Endodermal cell (in vitro differentiated cells): Measurements from ENCODE around the gene MDM1. TPM values are rescaled to one million over a fixed set of nuclear protein-coding genes. Genes with fewer than 3 reads are reported as not detected.
A peak's percentile ranks its signal among the peaks of the same experiment; 100 is the strongest.

Experiments used
- DNase-seq: peaks from one replicate; pipeline ENCODE4 v3.0.0-alpha.2; 2017
- H3K27ac ChIP-seq: 2 replicates; pipeline ENCODE4 v1.5.1; 2013; ENCODE audit warnings: mild to moderate bottlenecking, low read depth, low read length, moderate library complexity
- H3K27me3 ChIP-seq: 2 replicates; pipeline ENCODE4 v1.6.1; 2013; ENCODE audit warnings: mild to moderate bottlenecking, low read length, moderate library complexity; ENCODE audit not compliant: insufficient read depth, control insufficient read depth, poor library complexity, severe bottlenecking
- H3K36me3 ChIP-seq: 2 replicates; pipeline ENCODE4 v1.7.0; 2013; ENCODE audit warnings: mild to moderate bottlenecking, low read length, moderate library complexity; ENCODE audit not compliant: control insufficient read depth, insufficient read depth
- H3K4me1 ChIP-seq: one replicate; pipeline ENCODE4 v1.7.0; 2013; ENCODE audit warnings: low read length; ENCODE audit not compliant: control insufficient read depth, insufficient read depth
- H3K4me3 ChIP-seq: 2 replicates; pipeline ENCODE4 v1.5.1; 2013; ENCODE audit warnings: mild to moderate bottlenecking, low read length, moderate library complexity
- H3K9ac ChIP-seq: 2 replicates; pipeline ENCODE4 v1.6.1; 2013; ENCODE audit warnings: mild to moderate bottlenecking, low read length, moderate library complexity; ENCODE audit not compliant: poor library complexity, severe bottlenecking; ENCODE audit errors: extremely low read depth
- H3K9me3 ChIP-seq: 2 replicates; pipeline ENCODE4 v1.6.1; 2013; ENCODE audit warnings: mild to moderate bottlenecking, low read length, moderate library complexity; ENCODE audit not compliant: control insufficient read depth
- H3K27ac Mint-ChIP-seq: 2 replicates; pipeline ENCODE4 v1.8.0; 2020; ENCODE audit warnings: mixed read lengths
- H3K27me3 Mint-ChIP-seq: 2 replicates; pipeline ENCODE4 v1.8.0; 2021; ENCODE audit warnings: mild to moderate bottlenecking, mixed read lengths; ENCODE audit not compliant: insufficient read depth
- H3K36me3 Mint-ChIP-seq: 2 replicates; pipeline ENCODE4 v1.8.0; 2020; ENCODE audit warnings: low read depth, mixed read lengths
- H3K4me1 Mint-ChIP-seq: 2 replicates; pipeline ENCODE4 v1.8.0; 2020; ENCODE audit warnings: mixed read lengths
- H3K4me3 Mint-ChIP-seq: 2 replicates; pipeline ENCODE4 v1.8.0; 2020; ENCODE audit warnings: mild to moderate bottlenecking, moderate library complexity, mixed read lengths
- H3K9me3 Mint-ChIP-seq: 2 replicates; pipeline ENCODE4 v1.8.0; 2020; ENCODE audit warnings: mild to moderate bottlenecking, mixed read lengths
- CTCF ChIP-seq: fragments of 200-600 bp; sonication (generic); conservative IDR thresholded peaks from 2 replicates; pipeline ENCODE4 v1.5.0; 2021; ENCODE audit warnings: antibody characterized with exemption, mild to moderate bottlenecking
- WGBS, 2 experiments: methylation state at CpG; one replicate each; pipeline versions ENCODE4 v1.1.5 to v1.1.7; 2013; ENCODE audit warnings: missing lambda C conversion rate in 2 of 2, mixed read lengths in 1 of 2; ENCODE audit not compliant: insufficient coverage in 1 of 2, insufficient read length in 1 of 2; 5-methylcytosine and 5-hydroxymethylcytosine counted together
- total RNA-seq, 2 donors: library from RNA; stranded (reverse); fragmentation: NEBNext Ultra II Directional in 1 of 2; extraction: Animal tissue kit (Norgen Biotek cat#: 25700) in 1 of 2; gene quantifications; 2 replicates in 1 of 2; 3 replicates in 1 of 2; pipeline ENCODE4 v1.2.1, GENCODE V29; 2021

The MDM1 gene
- total RNA-seq, 2 donors from 2014 or later = 20.2 to 21.2 TPM

- H3K4me3 ChIP-seq = no peak overlapping the region
- no peak overlapping the region for H3K27ac ChIP-seq
- H3K27me3 Mint-ChIP-seq = no peaks in the 10 kb centered on the region
- no peak overlapping the region for H3K27ac Mint-ChIP-seq
- H3K36me3 ChIP-seq = no peaks in the 10 kb centered on the region
- peak; percentile 62 for DNase-seq
- H3K4me3 Mint-ChIP-seq = no peak overlapping the region
- H3K9ac ChIP-seq = no peak overlapping the region
- no peaks in the 10 kb centered on the region for H3K27me3 ChIP-seq
- no peaks in the 10 kb centered on the region for H3K36me3 Mint-ChIP-seq
- TF ChIP-seq CTCF = no peak
- H3K4me1 Mint-ChIP-seq = peaks cover 3% of the 10 kb centered on the region
- H3K9me3 ChIP-seq = no peaks in the 10 kb centered on the region
- no peaks in the 10 kb centered on the region for H3K9me3 Mint-ChIP-seq
- 84 to 90% methylated on average over 4 of the region's 4 CpGs for WGBS, 2 experiments
- H3K4me1 ChIP-seq = no peaks in the 10 kb centered on the region
Measured at GRCh38 chr12:68375756-68376695, 43.9 kb upstream of the MDM1 start.

- Histone ChIP-seq H3K27me3 (no peaks in the 10 kb centered on the region), H3K27ac (no peak overlapping the region), H3K9ac (no peak overlapping the region), H3K9me3 (no peaks in the 10 kb centered on the region), H3K4me1 (no peaks in the 10 kb centered on the region), H3K4me3 (no peak overlapping the region), H3K36me3 (no peaks in the 10 kb centered on the region)
- Mint-ChIP-seq H3K4me1 (peaks cover 3% of the 10 kb centered on the region), H3K36me3 (no peaks in the 10 kb centered on the region), H3K9me3 (no peaks in the 10 kb centered on the region), H3K4me3 (no peak overlapping the region), H3K27ac (no peak overlapping the region), H3K27me3 (no peaks in the 10 kb centered on the region)
- 93 to 94% methylated on average over 8 to 10 of the region's 10 CpGs for WGBS, 2 experiments
- TF ChIP-seq CTCF = no peak
- no peak for DNase-seq
Measured at GRCh38 chr12:68374307-68374982, 42.3 kb upstream of the MDM1 start.

- Histone ChIP-seq H3K27me3 (no peaks in the 10 kb centered on the region), H3K4me1 (no peaks in the 10 kb centered on the region), H3K9me3 (no peaks in the 10 kb centered on the region), H3K4me3 (no peak overlapping the region), H3K36me3 (no peaks in the 10 kb centered on the region), H3K9ac (no peak overlapping the region), H3K27ac (no peak overlapping the region)
- H3K27ac Mint-ChIP-seq = no peak overlapping the region
- no peaks in the 10 kb centered on the region for H3K36me3 Mint-ChIP-seq
- H3K4me1 Mint-ChIP-seq = peaks cover 7% of the 10 kb centered on the region
- no peaks in the 10 kb centered on the region for H3K9me3 Mint-ChIP-seq
- H3K27me3 Mint-ChIP-seq = no peaks in the 10 kb centered on the region
- no peak for DNase-seq
- TF ChIP-seq CTCF = no peak
- no peak overlapping the region for H3K4me3 Mint-ChIP-seq
- 92 to 100% methylated on average over 1 to 3 of the region's 3 CpGs for WGBS, 2 experiments
Measured at GRCh38 chr12:68370667-68371066, 38.5 kb upstream of the MDM1 start.
